HepG2 (cell line): Measurements from ENCODE around the gene TNNI2. TPM values are rescaled to one million over a fixed set of nuclear protein-coding genes. Genes with fewer than 3 reads are reported as not detected.

ENCODE experiments used
- BATF2 ChIP-seq: sonication (generic); formaldehyde crosslinking; IDR thresholded peaks from 2 replicates; pipeline ENCODE4 v1.8.0; 2022; ENCODE audit warnings: mild to moderate bottlenecking, missing genetic modification reagents, moderate library complexity
- E2F1 ChIP-seq: sonication (generic); formaldehyde crosslinking; IDR thresholded peaks from 2 replicates; pipeline ENCODE4 v1.5.0; 2020; ENCODE audit warnings: missing genetic modification reagents
- ETV5 ChIP-seq: IDR thresholded peaks from 2 replicates; pipeline ENCODE4 v1.6.1; 2018; ENCODE audit warnings: missing biosample characterization, missing genetic modification reagents, inconsistent platforms, borderline replicate concordance
- FOXM1 ChIP-seq: sonication (generic); formaldehyde crosslinking; IDR thresholded peaks from 2 replicates; pipeline ENCODE4 v1.5.0; 2020; ENCODE audit warnings: missing genetic modification reagents
- HOXA5 ChIP-seq: sonication (generic); formaldehyde crosslinking; IDR thresholded peaks from 2 replicates; pipeline ENCODE4 v1.4.0; 2020; ENCODE audit warnings: missing genetic modification reagents
- ISL2 ChIP-seq: sonication (generic); formaldehyde crosslinking; IDR thresholded peaks from 2 replicates; pipeline ENCODE4 v1.5.0; 2020; ENCODE audit warnings: missing genetic modification reagents
- POLR2G ChIP-seq: fragments of 200-400 bp; formaldehyde crosslinking; IDR thresholded peaks from 2 replicates; pipeline ENCODE4 v1.6.1; 2018; ENCODE audit warnings: mild to moderate bottlenecking, low read depth, low read length, moderate library complexity
- REXO4 ChIP-seq: sonication (generic); formaldehyde crosslinking; IDR thresholded peaks from 2 replicates; pipeline ENCODE4 v1.8.0; 2022; ENCODE audit warnings: missing genetic modification reagents, mild to moderate bottlenecking, borderline replicate concordance
- TFDP1 ChIP-seq: IDR thresholded peaks from 2 replicates; pipeline ENCODE4 v1.6.1; 2016; ENCODE audit warnings: missing compliant biosample characterization, missing genetic modification reagents, borderline replicate concordance
- ZBTB21 ChIP-seq: sonication (generic); formaldehyde crosslinking; IDR thresholded peaks from 2 replicates; pipeline ENCODE4 v1.4.0; 2020; ENCODE audit warnings: missing genetic modification reagents
- ZNF10 ChIP-seq: sonication (generic); formaldehyde crosslinking; IDR thresholded peaks from 2 replicates; pipeline ENCODE4 v1.4.0; 2020; ENCODE audit warnings: mild to moderate bottlenecking, low read depth, missing genetic modification reagents, borderline replicate concordance
- ZNF264 ChIP-seq: sonication (generic); formaldehyde crosslinking; IDR thresholded peaks from 2 replicates; pipeline ENCODE4 v1.4.0; 2020; ENCODE audit warnings: missing genetic modification reagents
- ZNF280B ChIP-seq: sonication (generic); formaldehyde crosslinking; IDR thresholded peaks from 2 replicates; pipeline ENCODE4 v1.5.0; 2020; ENCODE audit warnings: missing genetic modification reagents, mild to moderate bottlenecking, borderline replicate concordance
- ZNF331 ChIP-seq: sonication (generic); formaldehyde crosslinking; IDR thresholded peaks from 2 replicates; pipeline ENCODE4 v1.4.0; 2020; ENCODE audit warnings: missing genetic modification reagents
- ZNF383 ChIP-seq: sonication (generic); formaldehyde crosslinking; IDR thresholded peaks from 2 replicates; pipeline ENCODE4 v1.4.0; 2020; ENCODE audit warnings: missing genetic modification reagents, mild to moderate bottlenecking, borderline replicate concordance
- ZNF563 ChIP-seq: sonication (generic); formaldehyde crosslinking; IDR thresholded peaks from 2 replicates; pipeline ENCODE4 v1.8.0; 2022; ENCODE audit warnings: mild to moderate bottlenecking, moderate library complexity, missing genetic modification reagents
- ZNF564 ChIP-seq: sonication (generic); formaldehyde crosslinking; IDR thresholded peaks from 2 replicates; pipeline ENCODE4 v1.8.1; 2023; ENCODE audit warnings: mild to moderate bottlenecking, missing genetic modification reagents
- ZNF574 ChIP-seq: sonication (generic); formaldehyde crosslinking; IDR thresholded peaks from 2 replicates; pipeline ENCODE4 v1.4.0; 2020; ENCODE audit warnings: missing genetic modification reagents
- ZNF589 ChIP-seq: sonication (generic); formaldehyde crosslinking; conservative IDR thresholded peaks from 2 replicates; pipeline ENCODE4 v1.8.0; 2022; ENCODE audit warnings: mild to moderate bottlenecking, moderate library complexity, missing genetic modification reagents
- ZNF790 ChIP-seq: sonication (generic); formaldehyde crosslinking; IDR thresholded peaks from 2 replicates; pipeline ENCODE4 v1.8.0; 2022; ENCODE audit warnings: missing genetic modification reagents, mild to moderate bottlenecking, borderline replicate concordance
- polyA plus RNA-seq, 8 experiments: library from polyadenylated mRNA; depleted of rRNA in 3 of 8; stranded (reverse) in 7 of 8; unstranded in 1 of 8; fragments of >200 nt; fragmentation: Illumina TruSeq in 4 of 8; extraction: Trizol in 4 of 8; gene quantifications; 2 replicates each; pipeline versions ENCODE4 v1.2.1 to v1.2.3, GENCODE V29; 2011 to 2016; ENCODE audit warnings: low read depth in 4 of 8, missing spikeins in 1 of 8, mixed read lengths in 1 of 8; ENCODE audit not compliant: insufficient read depth in 1 of 8
- total RNA-seq, 5 experiments: library from RNA; depleted of rRNA; stranded (reverse); fragments of >200 nt; fragmentation: Illumina TruSeq; extraction: Trizol; gene quantifications; 2 replicates each; pipeline ENCODE4 v1.2.3, GENCODE V29; 2016; ENCODE audit warnings: low read depth in 1 of 5

TNNI2 gene
- total and polyA plus RNA-seq, 2 of the 13 experiments (the other 11 are each of a cell fraction or from before 2014, with no cell fraction given), result 7.2 to 12.0 TPM

GRCh38 chr11:1830322-1831223 is 8.2 kb upstream of the TNNI2 start (continued):
- TF ChIP-seq ZNF574 (CRISPR knock-in tag), result peak; percentile 69; the same call in 1 of the 2 replicates
- TF ChIP-seq REXO4 (CRISPR knock-in tag), result 0 out of 2 replicates have a peak, but pooled peaks have one; percentile 40
- TF ChIP-seq ZNF331 (CRISPR knock-in tag), result peak; percentile 45; the same call in 1 of the 2 replicates
- peak; percentile 90; the same call in 1 of the 2 replicates for TF ChIP-seq ZNF563 (CRISPR knock-in tag)
- no peak for TF ChIP-seq ZNF383
- peak; percentile 91; the same call in 1 of the 2 replicates for TF ChIP-seq ZNF790 (CRISPR knock-in tag)
- 0 out of 2 replicates have a peak, but pooled peaks have one; percentile 32 for TF ChIP-seq BATF2
- no peak for TF ChIP-seq ZNF10 (CRISPR knock-in tag)
- 0 out of 2 replicates have a peak, but pooled peaks have one; percentile 31 for TF ChIP-seq ISL2 (CRISPR knock-in tag)
- no peak for TF ChIP-seq HOXA5 (CRISPR knock-in tag)
- TF ChIP-seq POLR2G, result peak; percentile 55; the same call in 1 of the 2 replicates
- no peak for TF ChIP-seq E2F1 (CRISPR knock-in tag)
- no peak for TF ChIP-seq ZBTB21 (CRISPR knock-in tag)
- TF ChIP-seq FOXM1, result no peak
- TF ChIP-seq ZNF264, result no peak; the same call in 1 of the 2 replicates
- peak; percentile 81 for TF ChIP-seq ZNF589 (CRISPR knock-in tag)
- TF ChIP-seq ZNF564, result peak; percentile 63; the same call in 1 of the 2 replicates
- peak; percentile 74; the same call in 1 of the 2 replicates for TF ChIP-seq ZNF280B (CRISPR knock-in tag)
- peak; percentile 77 for TF ChIP-seq ETV5 (CRISPR knock-in tag)
- TF ChIP-seq TFDP1 (CRISPR knock-in tag), result peak; percentile 75; the same call in 1 of the 2 replicates
